Left ventricle myocardium inferior (tissue), 1 donor: ENCODE measurements around the gene ZNF385C. TPM values are rescaled to one million over a fixed set of nuclear protein-coding genes. Genes with fewer than 3 reads are reported as not detected.
A peak's percentile ranks its signal among the peaks of the same experiment; 100 is the strongest.
"Not testable (repeated sequence)": the region's sequence is repeated elsewhere in the genome, so short reads cannot be mapped to it uniquely, and the experiment has no call there.

Source experiments
- DNase-seq: peaks from one replicate; pipeline ENCODE4 v3.0.0-alpha.2; 2020
- H3K27ac ChIP-seq: fragments of 200-600 bp; replicated peaks from 2 replicates; pipeline ENCODE4 v1.8.0; 2021
- H3K27me3 ChIP-seq: fragments of 200-600 bp; 2 replicates; pipeline ENCODE4 v1.8.0; 2021; ENCODE audit warnings: low read depth
- H3K36me3 ChIP-seq: fragments of 200-600 bp; 2 replicates; pipeline ENCODE4 v1.8.0; 2021
- H3K4me1 ChIP-seq: fragments of 200-600 bp; 2 replicates; pipeline ENCODE4 v1.8.0; 2021
- H3K4me3 ChIP-seq: fragments of 200-600 bp; 2 replicates; pipeline ENCODE4 v1.8.0; 2021; ENCODE audit warnings: mild to moderate bottlenecking, moderate library complexity
- H3K9me3 ChIP-seq: fragments of 200-600 bp; replicated peaks from 2 replicates; pipeline ENCODE4 v1.8.0; 2021
- intact Hi-C: fragments of 100-400 bp; cut with micrococcal nuclease; formaldehyde crosslinking; loops from one replicate; pipeline ENCODE4 v1.11.0; 2022
- total RNA-seq: library from RNA; stranded (reverse); fragmentation: NEBNext Ultra II Directional; extraction: Animal tissue kit (Norgen Biotek cat#: 25700); gene quantifications from one replicate; pipeline ENCODE4 v1.2.1, GENCODE V29; 2021
- TF ChIP-seq, protein P1 (sequence below): fragments of 200-600 bp; IDR thresholded peaks from 2 replicates; pipeline ENCODE4 v1.8.0; 2021; ENCODE audit warnings: antibody characterized with exemption, mild to moderate bottlenecking, borderline replicate concordance
- donor health status: DM: no; HTN: yes; CAD: no; lungs with severe emphysema.

ZNF385C gene
- total RNA-seq, 1 donor from 2014 or later: 0.49 TPM

DNA sequence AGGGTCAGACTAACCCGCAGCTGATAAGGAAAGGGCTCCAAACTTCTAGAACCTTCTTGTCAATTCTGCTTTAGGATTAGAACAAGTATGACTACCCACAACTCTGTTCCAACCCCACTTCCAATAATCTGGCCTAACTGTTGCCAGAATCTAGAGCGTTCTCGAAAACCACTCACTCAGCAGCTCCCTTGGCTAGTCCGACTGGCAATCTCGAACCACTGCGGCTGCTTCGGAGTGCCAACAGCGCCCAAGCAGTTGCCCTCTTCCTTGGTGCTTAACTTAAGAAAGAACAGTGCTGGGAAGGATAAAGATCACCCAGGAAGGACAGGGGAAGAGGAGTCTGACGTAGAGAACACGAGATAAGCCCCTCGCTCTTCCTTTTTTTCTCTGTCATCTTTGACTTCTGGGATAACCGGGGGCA is 81.9 kb downstream of the ZNF385C start:
- intact Hi-C loops: no loop called here
- Histone ChIP-seq H3K4me3 (peak overlapping the region; percentile 84), H3K27ac (peak overlapping the region; percentile 90), H3K4me1 (peaks cover 91% of the 10 kb centered on the region), H3K27me3 (no peaks in the 10 kb centered on the region), H3K9me3 (no peaks in the 10 kb centered on the region), H3K36me3 (peaks cover under 1% of the 10 kb centered on the region)
- TF ChIP-seq, protein P1, sequence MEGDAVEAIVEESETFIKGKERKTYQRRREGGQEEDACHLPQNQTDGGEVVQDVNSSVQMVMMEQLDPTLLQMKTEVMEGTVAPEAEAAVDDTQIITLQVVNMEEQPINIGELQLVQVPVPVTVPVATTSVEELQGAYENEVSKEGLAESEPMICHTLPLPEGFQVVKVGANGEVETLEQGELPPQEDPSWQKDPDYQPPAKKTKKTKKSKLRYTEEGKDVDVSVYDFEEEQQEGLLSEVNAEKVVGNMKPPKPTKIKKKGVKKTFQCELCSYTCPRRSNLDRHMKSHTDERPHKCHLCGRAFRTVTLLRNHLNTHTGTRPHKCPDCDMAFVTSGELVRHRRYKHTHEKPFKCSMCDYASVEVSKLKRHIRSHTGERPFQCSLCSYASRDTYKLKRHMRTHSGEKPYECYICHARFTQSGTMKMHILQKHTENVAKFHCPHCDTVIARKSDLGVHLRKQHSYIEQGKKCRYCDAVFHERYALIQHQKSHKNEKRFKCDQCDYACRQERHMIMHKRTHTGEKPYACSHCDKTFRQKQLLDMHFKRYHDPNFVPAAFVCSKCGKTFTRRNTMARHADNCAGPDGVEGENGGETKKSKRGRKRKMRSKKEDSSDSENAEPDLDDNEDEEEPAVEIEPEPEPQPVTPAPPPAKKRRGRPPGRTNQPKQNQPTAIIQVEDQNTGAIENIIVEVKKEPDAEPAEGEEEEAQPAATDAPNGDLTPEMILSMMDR: no peak
- DNase-seq: no peak

DNA sequence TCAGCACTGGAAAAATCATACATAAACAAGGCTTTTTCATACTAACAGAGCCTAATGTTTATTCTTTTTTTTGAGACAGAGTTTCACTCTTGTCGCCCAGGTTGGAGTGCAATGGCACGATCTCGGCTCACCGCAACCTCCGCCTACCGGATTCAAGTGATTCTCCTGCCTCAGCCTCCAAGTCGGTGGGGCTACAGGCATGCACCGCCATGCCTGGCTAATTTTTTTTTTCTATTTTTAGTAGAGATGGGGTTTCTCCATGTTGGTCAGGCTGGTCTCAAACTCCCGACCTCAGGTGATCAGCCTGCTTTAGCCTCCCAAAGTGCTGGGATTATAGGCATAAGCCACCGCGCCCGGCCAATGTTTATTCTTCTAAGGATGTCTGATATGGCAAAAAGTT is 84.5 kb downstream of the ZNF385C start:
- peak overlapping the region; percentile 49 for H3K27ac ChIP-seq
- DNase-seq, H3K4me3 ChIP-seq, intact Hi-C loops, H3K36me3 ChIP-seq, H3K27me3 ChIP-seq, H3K9me3 ChIP-seq: not testable (repeated sequence)
- H3K4me1 ChIP-seq: peaks cover 99% of the 10 kb centered on the region

DNA sequence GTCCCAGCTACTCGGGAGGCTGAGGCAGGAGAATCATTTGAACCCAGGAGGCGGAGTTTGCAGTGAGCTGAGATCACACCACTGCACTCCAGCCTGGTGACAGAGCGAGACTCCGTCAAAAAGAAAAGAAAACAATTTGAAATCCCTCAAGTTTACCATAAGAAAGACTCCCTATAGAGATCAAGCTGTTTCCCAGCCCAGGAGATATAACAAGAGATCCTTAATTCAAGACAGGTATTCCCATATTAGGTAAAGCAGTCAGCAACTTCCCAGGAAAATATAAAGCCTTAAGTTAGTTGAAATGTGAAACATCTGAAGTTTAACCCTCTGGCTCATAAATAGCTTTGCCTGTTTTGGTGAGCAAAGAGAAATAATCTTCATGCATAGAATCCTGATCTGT is 85.9 kb downstream of the ZNF385C start:
- H3K9me3 ChIP-seq, H3K4me3 ChIP-seq, H3K36me3 ChIP-seq, H3K27ac ChIP-seq, H3K27me3 ChIP-seq, intact Hi-C loops, DNase-seq: not testable (repeated sequence)
- H3K4me1 ChIP-seq: peaks cover 99% of the 10 kb centered on the region

DNA sequence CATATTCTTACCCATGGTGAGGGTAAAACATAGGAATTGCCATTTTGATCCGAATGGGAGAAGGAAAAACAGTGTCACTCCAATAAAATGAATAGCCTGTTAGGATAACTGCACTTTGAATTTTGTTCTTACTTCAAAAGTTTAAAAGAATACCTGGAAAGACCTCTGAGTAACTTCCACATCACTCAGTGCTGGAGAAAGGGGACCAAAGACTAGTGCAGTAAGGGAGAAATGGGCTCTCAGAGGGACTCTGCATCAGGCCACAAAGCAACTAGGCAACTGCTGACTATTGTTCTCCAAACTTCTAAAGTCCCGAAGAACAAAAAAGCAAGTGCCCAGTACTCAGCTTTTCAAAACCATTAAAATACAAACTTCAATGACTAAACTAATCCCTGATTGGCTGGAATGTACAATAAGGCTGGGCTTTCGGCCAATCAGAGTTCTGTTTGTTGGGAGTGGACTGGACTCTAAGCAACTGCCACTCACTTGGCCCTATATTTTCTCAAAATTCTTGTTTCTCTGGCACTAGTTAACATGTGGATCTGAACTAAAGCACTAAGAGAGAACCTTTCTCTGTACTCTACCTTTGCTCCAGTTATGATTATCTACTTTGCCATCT is 87.3 kb downstream of the ZNF385C start:
- Histone ChIP-seq H3K4me1 (peaks cover 99% of the 10 kb centered on the region), H3K27ac (peak overlapping the region; percentile 33), H3K36me3 (no peaks in the 10 kb centered on the region), H3K4me3 (no peak overlapping the region), H3K27me3 (no peaks in the 10 kb centered on the region), H3K9me3 (no peaks in the 10 kb centered on the region)
- intact Hi-C loops: no loop called here
- DNase-seq: no peak
- TF ChIP-seq, protein P1: no peak

DNA sequence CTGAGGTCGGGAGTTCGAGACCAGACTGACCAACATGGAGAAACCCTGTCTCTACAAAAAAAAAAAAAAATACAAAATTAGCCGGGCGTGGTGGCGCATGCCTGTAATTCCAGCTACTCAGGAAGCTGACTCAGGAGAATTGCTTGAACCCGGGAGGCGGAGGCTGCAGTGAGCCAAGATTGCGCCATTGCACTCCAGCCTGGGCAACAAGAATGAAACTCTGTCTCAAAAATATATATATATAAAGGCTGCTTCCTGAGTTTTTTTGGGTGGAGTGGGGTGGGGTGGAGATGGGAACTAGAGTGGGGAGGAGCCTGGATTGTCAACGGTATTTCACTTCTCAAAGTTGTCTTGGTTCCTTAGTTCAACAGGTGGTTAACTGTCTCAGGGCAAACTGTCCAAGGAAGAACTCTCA is 88.0 kb downstream of the ZNF385C start:
- DNase-seq, H3K36me3 ChIP-seq, H3K27me3 ChIP-seq, intact Hi-C loops, H3K9me3 ChIP-seq, H3K4me3 ChIP-seq: not testable (repeated sequence)
- Histone ChIP-seq H3K4me1 (peaks cover 99% of the 10 kb centered on the region), H3K27ac (peak overlapping the region; percentile 33)

DNA sequence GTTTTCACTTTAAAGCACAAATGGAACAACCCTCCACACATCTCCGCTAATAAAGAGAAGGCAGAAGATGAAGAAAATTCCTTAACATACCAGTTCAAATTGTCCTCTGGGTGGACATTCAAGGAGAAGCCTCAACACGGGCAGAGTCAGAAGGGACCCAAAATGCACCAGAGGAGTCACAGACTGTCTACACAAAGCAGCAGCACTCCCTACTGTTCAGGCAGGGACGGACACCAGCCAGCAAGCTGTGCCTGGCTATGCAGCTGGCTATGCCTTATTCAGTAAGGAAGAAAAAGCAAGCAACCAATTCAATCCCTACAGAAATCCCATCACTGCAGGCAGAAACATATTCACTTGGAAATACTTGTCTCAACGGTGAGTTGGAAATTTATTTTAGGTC is 89.1 kb downstream of the ZNF385C start:
- H3K4me1 ChIP-seq: peaks cover 99% of the 10 kb centered on the region
- intact Hi-C loops: no loop called here
- TF ChIP-seq, protein P1: peak; percentile 24
- no peak overlapping the region for H3K4me3 ChIP-seq
- H3K27ac ChIP-seq: peak overlapping the region; percentile 36
- no peaks in the 10 kb centered on the region for H3K27me3 ChIP-seq
- H3K9me3 ChIP-seq: no peaks in the 10 kb centered on the region
- DNase-seq: no peak
- no peaks in the 10 kb centered on the region for H3K36me3 ChIP-seq

DNA sequence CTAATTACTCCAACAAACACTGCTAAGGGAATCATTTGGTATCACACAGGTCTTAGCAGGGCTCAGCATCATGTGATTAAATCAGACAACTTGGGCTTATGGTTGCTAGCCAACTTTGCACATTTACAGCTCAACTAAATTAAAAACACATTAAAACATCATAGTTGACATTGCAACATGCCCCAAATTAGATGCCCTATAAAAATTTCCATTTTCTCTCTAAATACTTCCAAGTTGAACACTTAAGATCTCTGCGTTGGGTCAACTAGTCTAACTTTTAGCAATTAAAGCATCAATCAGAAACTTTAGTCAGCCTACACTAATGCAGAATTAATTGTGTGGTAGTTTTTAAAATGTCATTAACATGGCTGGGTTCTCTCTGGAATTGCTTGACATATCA is 93.1 kb downstream of the ZNF385C start:
- Histone ChIP-seq H3K4me1 (peaks cover 94% of the 10 kb centered on the region), H3K4me3 (no peak overlapping the region), H3K36me3 (peaks cover 29% of the 10 kb centered on the region), H3K9me3 (no peaks in the 10 kb centered on the region), H3K27ac (no peak overlapping the region), H3K27me3 (no peaks in the 10 kb centered on the region)
- TF ChIP-seq, protein P1: no peak
- intact Hi-C loops: no loop called here
- no peak for DNase-seq
